SHP77 treated with DMSO at 0.1 percent for 48 hours (cell line): Measurements from ENCODE around the gene TLCD3A.
"Not testable (repeated sequence)": the region's sequence is repeated elsewhere in the genome, so short reads cannot be mapped to it uniquely, and the experiment has no call there.

Experiments
- DNase-seq: peaks from one replicate; lab custom pipeline; 2025; lab: John Stamatoyannopoulos, UW

The TLCD3A gene

GRCh38 chr17:708132-708531, 24.3 kb upstream of the TLCD3A start:
- DNase-seq = no peak

DNA sequence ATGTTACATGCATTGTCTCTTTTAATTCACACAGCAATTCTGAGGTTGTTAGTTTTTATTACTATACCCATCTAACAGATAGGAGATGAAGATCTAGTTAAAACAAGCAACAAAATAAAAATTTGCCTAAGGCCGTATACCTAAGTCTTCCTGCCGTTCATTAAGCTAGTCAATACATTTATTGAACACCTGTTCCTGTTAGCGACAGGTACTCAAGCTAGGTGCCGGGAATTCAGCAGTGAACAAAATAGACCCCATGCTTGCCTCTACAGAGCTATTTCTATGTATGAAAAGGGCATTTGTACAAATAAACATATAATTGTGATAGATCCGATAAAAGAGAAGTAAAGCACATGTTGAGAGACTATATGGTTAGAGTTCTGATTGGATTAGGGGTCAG, 14.3 kb upstream of the TLCD3A start:
- DNase-seq = no peak

DNA sequence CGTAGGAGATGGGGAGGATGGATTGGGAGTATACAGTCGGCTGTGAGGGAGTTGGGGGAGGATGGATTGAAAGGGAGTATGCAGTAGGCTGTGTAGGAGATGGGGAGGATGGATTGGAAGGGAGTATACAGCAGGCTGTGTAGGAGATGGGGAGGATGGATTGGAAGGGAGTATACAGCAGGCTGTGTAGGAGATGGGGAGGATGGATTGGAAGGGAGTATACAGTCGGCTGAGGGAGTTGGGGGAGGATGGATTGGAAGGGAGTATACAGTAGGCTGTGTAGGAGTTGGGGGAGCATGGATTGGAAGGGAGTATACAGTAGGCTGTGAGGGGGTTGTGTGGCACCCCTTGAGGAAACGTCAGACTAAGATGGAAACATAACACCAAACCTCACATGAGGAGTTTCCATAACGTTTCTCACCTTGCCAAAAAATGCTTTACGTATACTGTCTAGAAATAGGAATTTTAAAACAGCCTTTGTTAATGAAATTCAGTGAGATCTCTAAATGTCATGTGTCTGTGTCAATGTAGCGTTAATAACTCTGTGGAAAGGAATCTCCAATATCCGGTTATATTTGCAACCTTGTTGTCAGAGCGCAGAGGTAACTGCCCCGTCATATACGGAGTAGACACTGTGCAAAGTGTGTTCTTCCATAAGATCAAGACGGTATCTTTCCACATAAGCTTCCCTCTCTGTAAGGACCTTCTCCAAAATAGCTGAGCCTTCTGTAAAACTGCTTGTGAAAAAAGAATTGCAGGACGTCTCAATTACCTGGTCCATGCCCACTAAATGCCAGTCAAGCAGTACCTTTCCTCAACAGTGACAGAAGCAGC, 11.5 kb upstream of the TLCD3A start:
- no peak for DNase-seq

DNA sequence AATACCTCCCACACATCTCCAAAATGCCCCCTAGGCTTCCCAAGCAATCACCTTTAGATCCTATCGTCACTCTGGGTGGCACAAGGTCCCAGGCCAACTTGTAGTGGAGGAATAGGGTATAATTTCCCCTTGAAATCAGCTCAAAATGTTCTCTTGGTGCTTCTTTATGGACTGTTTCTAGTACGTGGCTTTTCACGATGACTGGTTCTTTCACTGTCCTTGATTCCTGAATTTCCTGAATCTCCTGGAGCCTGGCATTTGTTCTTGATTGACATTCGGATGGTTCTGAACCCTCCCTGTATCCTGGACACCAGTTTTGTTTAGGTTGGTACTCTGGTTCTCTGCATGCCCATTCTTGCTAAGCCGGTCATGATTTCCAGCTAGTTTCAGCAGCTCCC, 10.9 kb upstream of the TLCD3A start:
- DNase-seq = no peak

DNA sequence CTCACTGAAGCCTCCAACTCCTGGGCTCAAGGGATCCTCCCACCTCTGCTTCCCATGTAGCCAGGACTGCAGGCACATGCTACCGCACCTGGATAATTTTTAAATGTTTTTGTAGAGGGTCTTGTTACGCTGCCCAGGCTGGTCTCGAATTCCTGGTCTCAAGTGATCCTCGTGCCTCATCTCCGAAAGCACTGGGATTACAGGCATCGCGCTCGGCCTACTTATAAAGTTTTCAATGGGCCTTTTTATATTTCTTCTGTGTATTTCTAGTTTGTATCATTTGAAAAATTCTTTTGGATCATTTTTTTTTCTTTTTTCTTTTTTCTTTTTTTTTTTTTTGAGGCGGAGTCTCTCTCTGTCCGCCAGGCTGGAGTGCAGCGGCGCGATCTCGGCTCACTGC, 7.3 kb upstream of the TLCD3A start:
- DNase-seq = no peak

DNA sequence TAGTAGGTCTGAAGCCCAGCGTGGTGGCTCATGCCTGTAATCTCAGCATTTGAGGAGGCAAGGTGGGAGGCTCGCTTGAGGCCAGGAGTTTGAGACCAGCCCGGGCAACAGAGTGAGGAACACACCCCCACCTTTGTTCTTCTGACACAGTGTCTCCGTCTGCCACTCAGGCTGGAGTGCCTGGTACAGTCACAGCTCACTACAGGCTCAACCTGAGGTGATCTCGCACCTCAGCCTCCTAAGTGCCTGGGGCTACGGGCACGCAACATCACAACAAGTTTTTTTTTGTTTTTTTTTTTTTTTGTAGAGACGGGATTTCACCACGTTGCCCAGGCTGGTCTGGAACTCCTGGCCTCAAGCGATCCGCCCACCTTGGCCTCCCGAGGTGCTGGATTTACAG, 6.7 kb upstream of the TLCD3A start:
- no peak for DNase-seq

DNA sequence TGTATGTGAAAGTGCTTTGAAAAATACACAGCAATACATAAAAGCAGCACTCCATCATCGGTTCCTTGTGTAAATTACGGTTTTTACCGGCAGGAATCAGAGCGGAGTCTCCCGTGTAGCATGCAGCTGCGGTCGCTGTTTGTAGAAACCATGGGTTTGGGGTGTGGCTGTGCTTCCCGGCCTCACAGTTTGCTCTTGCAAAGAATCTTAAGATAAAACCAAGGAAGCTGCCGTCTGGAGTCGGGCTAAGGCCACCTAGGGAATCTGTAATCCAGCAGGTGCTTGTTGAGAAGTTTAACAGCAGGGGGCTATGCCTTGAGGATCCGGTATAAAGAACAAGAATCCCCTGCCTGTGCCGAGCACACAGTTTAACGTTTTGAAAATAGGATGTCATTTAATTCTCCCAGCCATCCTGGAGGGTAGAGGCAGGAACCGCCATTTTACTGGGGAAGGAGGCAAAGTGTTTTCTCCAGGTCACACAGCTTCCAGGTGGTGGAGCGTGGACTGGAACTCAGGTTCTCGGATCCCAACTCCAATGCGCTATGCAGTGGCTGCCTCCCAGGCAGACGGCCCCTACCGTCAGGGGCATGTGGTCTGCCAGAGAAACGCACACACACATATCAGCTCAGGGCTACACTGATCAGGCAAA, 6.0 kb upstream of the TLCD3A start:
- DNase-seq = no peak

DNA sequence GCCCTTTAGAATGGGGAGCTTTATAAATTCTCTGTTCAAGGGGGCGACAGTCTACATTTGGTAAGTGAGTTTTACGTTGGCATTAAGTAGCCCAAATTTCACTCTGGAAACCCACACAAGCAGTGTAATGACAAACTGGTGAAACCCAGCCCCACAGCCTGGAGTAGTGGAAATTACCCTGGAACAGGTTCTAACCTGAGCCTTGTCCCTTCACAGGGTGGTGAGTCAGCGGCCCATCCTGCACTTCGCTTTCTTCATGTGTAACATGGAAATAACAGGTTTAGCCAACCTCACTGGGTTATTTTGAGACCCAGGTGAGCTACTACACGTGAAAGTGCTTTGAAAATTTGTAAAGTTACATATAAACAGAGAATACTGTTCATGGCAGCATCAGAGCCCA, 3.5 kb upstream of the TLCD3A start:
- no peak for DNase-seq

- no peak for DNase-seq
Observed at GRCh38 chr17:731644-732066, 741 bp upstream of the TLCD3A start.

DNA sequence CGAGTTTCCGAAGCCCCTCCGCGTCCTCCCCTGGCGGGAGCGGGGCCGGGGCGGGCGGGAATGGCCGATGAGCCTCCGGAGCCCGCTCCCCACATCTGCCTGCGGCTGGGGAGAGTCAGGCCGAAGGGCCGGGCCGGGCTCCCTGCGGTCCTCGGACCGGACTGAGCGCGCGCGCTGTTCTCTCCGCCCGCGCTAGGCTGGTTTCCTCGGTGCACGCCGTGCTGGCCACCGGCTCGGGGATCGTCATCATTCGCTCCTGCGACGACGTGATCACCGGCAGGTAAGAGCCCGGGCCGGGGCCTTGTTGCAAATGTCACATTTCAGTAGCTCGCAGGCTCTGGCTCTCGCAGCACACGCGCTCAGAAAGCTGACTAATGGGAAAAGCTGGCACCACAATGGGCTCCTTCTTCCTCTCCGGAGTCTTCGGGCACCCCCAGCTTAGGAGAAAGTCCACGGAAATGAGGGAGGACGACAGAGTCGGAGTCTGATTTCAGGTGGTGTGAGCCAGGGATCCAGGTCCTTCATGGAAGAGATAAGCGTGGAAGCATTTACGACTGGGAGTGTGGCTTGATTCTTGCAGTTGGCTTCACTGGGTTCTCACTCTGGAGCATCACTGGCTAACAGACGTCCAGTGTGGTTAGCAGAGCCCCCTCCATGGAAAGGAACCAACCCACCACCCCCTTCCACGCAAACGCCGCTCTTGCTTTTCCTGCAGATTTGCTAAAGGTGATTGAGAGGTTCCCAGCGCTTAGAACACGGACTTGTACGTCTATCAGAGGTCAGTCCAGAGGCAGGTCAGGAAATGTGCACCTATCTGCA, 715 bp downstream of the TLCD3A start:
- no peak for DNase-seq

GRCh38 chr17:733743-734142, 1.3 kb downstream of the TLCD3A start:
- DNase-seq = no peak

- no peak for DNase-seq
Observed at GRCh38 chr17:737561-738113, 5.2 kb downstream of the TLCD3A start.

GRCh38 chr17:740240-741017, 8.0 kb downstream of the TLCD3A start:
- DNase-seq = no peak

DNA sequence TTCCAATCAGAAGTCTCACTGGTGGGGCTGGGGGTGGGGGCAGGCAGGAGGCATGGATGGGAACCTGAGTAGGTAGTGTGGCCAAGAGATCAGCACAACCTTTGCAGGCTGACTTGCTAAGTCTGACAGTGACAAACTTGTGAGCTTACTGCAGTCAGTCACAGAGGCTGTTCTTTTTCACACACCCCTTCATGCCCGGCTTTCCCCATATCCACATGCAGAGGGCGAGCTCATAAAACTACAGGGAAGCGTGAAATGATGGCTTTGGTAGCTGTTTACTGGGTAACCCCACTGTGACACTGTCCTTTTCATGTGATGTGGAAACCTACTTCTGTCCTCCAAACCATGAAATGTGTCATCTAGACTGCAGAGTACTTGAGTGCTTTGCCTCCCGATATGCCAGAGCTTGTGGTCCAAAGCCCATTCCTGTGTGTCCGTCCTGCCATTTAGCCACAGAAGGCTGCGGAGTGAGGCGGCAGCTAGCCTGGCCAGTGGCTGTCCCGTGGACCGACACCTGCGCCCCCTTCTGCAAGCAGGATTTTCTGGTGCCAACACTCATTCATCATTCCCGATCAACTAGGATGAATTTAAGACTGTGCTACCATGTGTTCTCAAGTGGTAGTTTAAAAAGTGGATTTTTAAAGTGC, 9.9 kb downstream of the TLCD3A start:
- DNase-seq = no peak

DNA sequence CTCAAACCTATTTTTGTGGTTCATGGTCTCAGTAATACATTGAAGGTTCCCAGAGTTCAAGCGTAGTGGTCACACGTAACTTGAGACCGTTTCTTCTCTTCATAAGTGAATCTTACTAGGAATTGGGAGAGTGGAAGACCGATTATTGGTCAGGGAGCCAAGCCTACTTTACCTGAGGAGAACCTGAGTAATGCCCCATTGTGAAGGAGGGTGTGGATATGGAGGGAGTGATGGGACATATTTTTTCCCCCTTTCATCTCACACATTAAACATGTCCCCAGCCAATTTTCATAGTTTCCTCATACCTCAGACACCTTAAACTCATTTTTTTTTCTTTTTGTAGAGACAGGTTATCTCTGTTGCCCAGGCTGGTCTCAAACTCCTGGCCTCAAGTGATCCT, 10.7 kb downstream of the TLCD3A start:
- DNase-seq = no peak

- no peak for DNase-seq
Observed at GRCh38 chr17:744937-745336, 12.5 kb downstream of the TLCD3A start.

- DNase-seq = no peak
Observed at GRCh38 chr17:745406-745805, 13.0 kb downstream of the TLCD3A start.

GRCh38 chr17:746181-746580, 13.8 kb downstream of the TLCD3A start:
- DNase-seq = no peak

DNA sequence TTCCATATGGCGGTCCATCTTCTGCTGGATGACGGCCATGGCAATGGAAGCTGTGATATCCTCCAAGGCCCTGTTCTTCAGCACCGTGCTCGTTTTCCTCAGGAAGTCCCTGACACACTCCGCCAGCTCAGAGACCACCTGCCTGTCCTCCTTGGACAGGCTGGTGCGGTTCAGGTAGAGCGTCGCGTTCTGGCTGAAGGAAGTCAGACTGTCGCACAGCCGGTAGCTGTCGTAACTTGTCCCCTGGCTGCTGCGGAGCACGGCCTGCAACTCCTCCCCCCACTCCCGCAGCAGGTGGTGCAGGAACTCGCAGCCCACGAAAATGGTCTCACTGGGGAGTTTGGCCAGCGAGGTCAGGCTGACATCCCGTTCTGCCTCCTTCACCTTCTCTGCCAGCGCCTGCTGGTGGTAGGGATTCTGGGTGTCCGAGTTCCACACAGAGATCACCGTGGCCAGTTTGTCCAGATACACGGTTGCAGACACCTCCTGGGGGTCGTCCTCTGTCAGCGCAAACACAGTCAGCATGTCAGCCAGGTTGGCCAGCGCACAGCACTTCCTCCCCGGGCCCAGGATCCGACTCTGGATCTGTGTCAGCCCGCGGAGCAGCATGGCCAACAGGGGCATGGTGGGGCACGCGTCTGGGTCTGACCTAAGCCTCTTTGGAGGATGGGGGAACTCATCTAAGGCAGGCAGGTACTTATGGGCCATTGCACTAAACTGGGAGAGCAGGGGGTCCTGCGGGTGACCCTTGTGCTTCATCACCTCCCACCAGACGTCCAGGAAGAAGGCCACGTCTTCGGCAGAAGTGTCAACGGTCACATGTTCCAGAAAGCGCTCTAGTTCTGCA, 14.6 kb downstream of the TLCD3A start:
- DNase-seq = no peak

- DNase-seq = not testable (repeated sequence)
Observed at GRCh38 chr17:748604-749003, 16.2 kb downstream of the TLCD3A start.
